Fibroblast of lung (primary cell): Measurements from ENCODE around the gene HOXD9. TPM values are rescaled to one million over a fixed set of nuclear protein-coding genes. Genes with fewer than 3 reads are reported as not detected.

Experiments
- DNase-seq, 2 donors: peaks; one replicate each; pipeline versions ENCODE4 v3.0.0 to v3.0.0-alpha.2; 2010; ENCODE audit warnings: low read depth in 2 of 2
- H2AFZ ChIP-seq: 2 replicates; pipeline ENCODE4 v1.5.1; 2012; ENCODE audit warnings: low read length, control low read depth, inconsistent platforms
- H3K27ac ChIP-seq: 2 replicates; pipeline ENCODE4 v1.5.1; 2011; ENCODE audit warnings: low read length, control low read depth; ENCODE audit not compliant: insufficient read depth
- H3K27me3 ChIP-seq: 2 replicates; pipeline ENCODE4 v1.5.1; 2011; ENCODE audit warnings: mild to moderate bottlenecking, low read length; ENCODE audit not compliant: control insufficient read depth, insufficient read depth
- H3K36me3 ChIP-seq: 2 replicates; pipeline ENCODE4 v1.5.1; 2011; ENCODE audit warnings: low read length; ENCODE audit not compliant: control insufficient read depth, insufficient read depth
- H3K4me1 ChIP-seq: 2 replicates; pipeline ENCODE4 v1.5.1; 2011; ENCODE audit warnings: low read length; ENCODE audit not compliant: control insufficient read depth, insufficient read depth; ENCODE audit errors: extremely low read depth
- H3K4me2 ChIP-seq: 2 replicates; pipeline ENCODE4 v1.5.1; 2011; ENCODE audit warnings: low read length, control low read depth; ENCODE audit not compliant: insufficient read depth; ENCODE audit errors: extremely low read depth
- H3K4me3 ChIP-seq, 4 experiments: fragments of 200-600 bp in 1 of 4; sonication (generic) in 1 of 4; replicated peaks in 1 of 4; 2 replicates each; pipeline ENCODE4 v1.5.1; 2011 to 2016; ENCODE audit warnings: low read length in 4 of 4, low read depth in 3 of 4, mild to moderate bottlenecking in 3 of 4, control low read depth in 2 of 4, inconsistent platforms in 1 of 4, mixed read lengths in 1 of 4; ENCODE audit not compliant: insufficient read depth in 1 of 4; ENCODE audit errors: control extremely low read depth in 1 of 4
- H3K79me2 ChIP-seq: 2 replicates; pipeline ENCODE4 v1.5.1; 2012; ENCODE audit warnings: mild to moderate bottlenecking, low read length, inconsistent platforms; ENCODE audit not compliant: control insufficient read depth, insufficient read depth
- H3K9ac ChIP-seq: 2 replicates; pipeline ENCODE4 v1.5.1; 2011; ENCODE audit warnings: mild to moderate bottlenecking, low read length, control low read depth; ENCODE audit not compliant: insufficient read depth
- H3K9me3 ChIP-seq: 2 replicates; pipeline ENCODE4 v1.5.1; 2012; ENCODE audit warnings: low read depth, low read length; ENCODE audit not compliant: control insufficient read depth, insufficient read depth
- H4K20me1 ChIP-seq: 2 replicates; pipeline ENCODE4 v1.5.1; 2011; ENCODE audit warnings: low read length; ENCODE audit not compliant: control insufficient read depth, insufficient read depth; ENCODE audit errors: extremely low read depth
- CTCF ChIP-seq, 2 donors: IDR thresholded peaks in 1 of 2; conservative IDR thresholded peaks in 1 of 2; 1 replicate in 1 of 2; 2 replicates in 1 of 2; pipeline ENCODE4 v1.5.1; 2011 to 2012; ENCODE audit warnings: low read length in 2 of 2, control low read depth in 1 of 2, inconsistent platforms in 1 of 2, low read depth in 1 of 2, mild to moderate bottlenecking in 1 of 2
- EZH2 ChIP-seq: IDR thresholded peaks from 2 replicates; pipeline ENCODE4 v1.5.1; 2012; ENCODE audit warnings: low read length, control low read depth, mild to moderate bottlenecking; ENCODE audit errors: missing control alignments
- polyA plus RNA-seq, 2 donors: library from polyadenylated mRNA; depleted of rRNA in 1 of 2; stranded (reverse) in 1 of 2; unstranded in 1 of 2; fragments of >200 nt; gene quantifications; 2 replicates each; pipeline ENCODE4 v1.2.1, GENCODE V29; 2011 to 2012; ENCODE audit warnings: missing spikeins in 1 of 2
- total RNA-seq: library from RNA; depleted of rRNA; stranded (reverse); fragments of >200 nt; gene quantifications from 2 replicates; pipeline ENCODE4 v1.2.1, GENCODE V29; 2014

The HOXD9 gene
- total and polyA plus RNA-seq, 2 donors (not counting 1 experiment from before 2014, with no cell fraction given) = not detected

- H3K9ac ChIP-seq = no peak overlapping the region
- DNase-seq = peak; percentile 33 to 73
- no peaks in the 10 kb centered on the region for H4K20me1 ChIP-seq
- H3K27ac ChIP-seq = no peak overlapping the region
- H3K4me1 ChIP-seq = no peaks in the 10 kb centered on the region
- TF ChIP-seq CTCF (conservative IDR thresholded peaks at IDR 0.05 in 1 of 2, IDR thresholded peaks at IDR 0.05 in 1 of 2; ENCODE audit: low read depth in 1 of 2, low read length in 2 of 2) = peak; percentile 70 to 86
- no peak for TF ChIP-seq EZH2
- H3K9me3 ChIP-seq = no peaks in the 10 kb centered on the region
- no peak overlapping the region for H3K4me2 ChIP-seq
- H3K79me2 ChIP-seq = no peaks in the 10 kb centered on the region
- no peak overlapping the region for H3K4me3 ChIP-seq
- no peaks in the 10 kb centered on the region for H3K36me3 ChIP-seq
- H2AFZ ChIP-seq = no peak overlapping the region
- H3K27me3 ChIP-seq = peaks cover 78% of the 10 kb centered on the region
Observed at GRCh38 chr2:176126929-176127773, 4.6 kb downstream of the HOXD9 start.

- H4K20me1 ChIP-seq = no peaks in the 10 kb centered on the region
- no peak overlapping the region for H3K27ac ChIP-seq
- H3K4me1 ChIP-seq = no peaks in the 10 kb centered on the region
- H3K9me3 ChIP-seq = no peaks in the 10 kb centered on the region
- no peak overlapping the region for H3K9ac ChIP-seq
- TF ChIP-seq EZH2 (no peak), CTCF (conservative IDR thresholded peaks at IDR 0.05 in 1 of 2, IDR thresholded peaks at IDR 0.05 in 1 of 2; ENCODE audit: low read depth in 1 of 2, low read length in 2 of 2) (no peak)
- H3K36me3 ChIP-seq = no peaks in the 10 kb centered on the region
- DNase-seq = no peak
- peaks cover 78% of the 10 kb centered on the region for H3K27me3 ChIP-seq
- no peak overlapping the region for H2AFZ ChIP-seq
- H3K4me3 ChIP-seq = no peak overlapping the region
- H3K79me2 ChIP-seq = no peaks in the 10 kb centered on the region
- H3K4me2 ChIP-seq = no peak overlapping the region
Observed at GRCh38 chr2:176127774-176128072, 5.2 kb downstream of the HOXD9 start.

GRCh38 chr2:176128172-176128981 lies 5.9 kb downstream of the HOXD9 start:
- Histone ChIP-seq H3K36me3 (no peaks in the 10 kb centered on the region), H3K4me1 (no peaks in the 10 kb centered on the region), H3K4me2 (no peak overlapping the region), H3K9ac (no peak overlapping the region), H3K79me2 (no peaks in the 10 kb centered on the region), H3K27ac (no peak overlapping the region), H2AFZ (no peak overlapping the region), H3K27me3 (peaks cover 78% of the 10 kb centered on the region), H4K20me1 (no peaks in the 10 kb centered on the region), H3K9me3 (no peaks in the 10 kb centered on the region), H3K4me3 (no peak overlapping the region)
- DNase-seq = no peak
- TF ChIP-seq EZH2 = no peak
- no peak for TF ChIP-seq CTCF (conservative IDR thresholded peaks at IDR 0.05 in 1 of 2, IDR thresholded peaks at IDR 0.05 in 1 of 2; ENCODE audit: low read depth in 1 of 2, low read length in 2 of 2)
